Heart left ventricle (tissue), 16 donors: ENCODE data around the gene ITGB5. TPM values are rescaled to one million over a fixed set of nuclear protein-coding genes. Genes with fewer than 3 reads are reported as not detected.
A peak's percentile ranks its signal among the peaks of the same experiment; 100 is the strongest.

Source experiments
- ATAC-seq, 4 donors: fragments of 200-7000 bp; cut with Tn5 transposase; one replicate each; pipeline ENCODE4 v1.9.1; 2020 to 2022; ENCODE audit warnings: moderate library complexity in 4 of 4, mild to moderate bottlenecking in 3 of 4, moderate number of reproducible peaks in 1 of 4
- DNase-seq, 5 donors: peaks; one replicate each; pipeline ENCODE4 v3.0.0-alpha.2; 2020
- H3K27ac ChIP-seq, 12 donors: fragments of 200-600 bp; sonication (generic) in 4 of 12; one replicate each; pipeline versions ENCODE4 v1.5.0 to v1.8.0; 2016 to 2022; ENCODE audit warnings: mild to moderate bottlenecking in 2 of 12
- H3K27me3 ChIP-seq, 9 donors: fragments of 200-600 bp; sonication (generic) in 2 of 9; one replicate each; pipeline versions ENCODE4 v1.5.1 to v1.8.0; 2016 to 2022; ENCODE audit warnings: mild to moderate bottlenecking in 3 of 9
- H3K36me3 ChIP-seq, 9 donors: fragments of 200-600 bp; sonication (generic) in 2 of 9; one replicate each; pipeline versions ENCODE4 v1.5.0 to v1.8.0; 2018 to 2022; ENCODE audit warnings: mild to moderate bottlenecking in 2 of 9
- H3K4me1 ChIP-seq, 12 donors: fragments of 200-600 bp; sonication (generic) in 4 of 12; one replicate each; pipeline versions ENCODE4 v1.5.0 to v1.8.0; 2016 to 2022; ENCODE audit warnings: mild to moderate bottlenecking in 3 of 12
- H3K4me3 ChIP-seq, 12 donors: fragments of 200-600 bp; sonication (generic) in 4 of 12; one replicate each; pipeline versions ENCODE4 v1.5.0 to v1.8.0; 2017 to 2022; ENCODE audit warnings: mild to moderate bottlenecking in 9 of 12, moderate library complexity in 4 of 12
- H3K9me3 ChIP-seq, 12 donors: fragments of 200-600 bp; sonication (generic) in 4 of 12; one replicate each; pipeline versions ENCODE4 v1.5.0 to v1.8.0; 2016 to 2022; ENCODE audit warnings: mild to moderate bottlenecking in 1 of 12
- CTCF ChIP-seq, 12 donors: fragments of 200-600 bp; sonication (generic) in 4 of 12; IDR thresholded peaks; one replicate each; pipeline versions ENCODE4 v1.5.0 to v1.8.0; 2018 to 2022; ENCODE audit warnings: antibody characterized with exemption in 12 of 12, mild to moderate bottlenecking in 5 of 12
- POLR2A ChIP-seq, 2 donors: fragments of 450-650 bp; IDR thresholded peaks; one replicate each; pipeline ENCODE4 v1.6.1; 2017; ENCODE audit warnings: antibody characterized with exemption in 2 of 2, mild to moderate bottlenecking in 2 of 2, moderate library complexity in 2 of 2
- WGBS, 4 donors: extraction: QIAGEN DNeasy Blood & Tissue Kit in 2 of 4; methylation state at CpG; one replicate each; pipeline versions ENCODE4 v1.1.5 to v1.1.7; 2013 to 2018; 5-methylcytosine and 5-hydroxymethylcytosine counted together
- intact Hi-C, 10 donors: fragments of 100-400 bp; cut with DNase I; formaldehyde crosslinking; loops; one replicate each; pipeline versions ENCODE4 v1.11.1 to v1.14.2; 2022
- polyA plus RNA-seq, 2 donors: library from polyadenylated mRNA; stranded (reverse); fragments of 200-250 nt; gene quantifications; one replicate each; pipeline ENCODE4 v1.2.3, GENCODE V29; 2013
- total RNA-seq, 9 donors: library from RNA; depleted of rRNA in 2 of 9; stranded (reverse); fragments of >200 nt in 2 of 9; fragmentation: NEBNext Ultra II Directional in 3 of 9; extraction: Animal tissue kit (Norgen Biotek cat#: 25700) in 3 of 9; gene quantifications; one replicate each; pipeline versions ENCODE4 v1.1.0 to v1.2.4, GENCODE V29; 2016 to 2023
- donor health status: ischemic (EF 13 %, LVEDD 7.1; RV severe dilation, severe dysfunction).
- donor health status: healthy with polysubstance abuse.
- donor health status: DM: no; HTN: yes; CAD: no.
- donor health status: DM: no; HTN: no; CAD: no.
- donor health status: ischemic (EF 25% LVEDD 6.9; RV normal size, moderate dysfunction).
- donor health status: ischemic (EF 25% LVEDD 5.7; RV mildly dilated, moderate dysfunction).
- donor health status: healthy.
- donor health status: DM: yes; HTN: yes; CAD: no.
- donor health status: ischemic (EF 35%, LVEDD 5.7; RV mildly dilated, moderate dysfunction).
- donor health status: nonischemic (EF 11% LVEDD 7.7; RV severe dilation, severe dysfunction).
- donor health status: DM: yes; HTN: yes; CAD: no.
- donor health status: PGD.
- donor health status: ischemic (EF 29% LVEDD 5.4; RV normal size, mild dysfunction).
- donor health status: nonischemic (EF 23%, LVEDD 6.1; RV moderate dilation, normal function).

Gene ITGB5
- total and polyA plus RNA-seq, 11 donors, result 23.1 to 223 (median 118) TPM

DNA sequence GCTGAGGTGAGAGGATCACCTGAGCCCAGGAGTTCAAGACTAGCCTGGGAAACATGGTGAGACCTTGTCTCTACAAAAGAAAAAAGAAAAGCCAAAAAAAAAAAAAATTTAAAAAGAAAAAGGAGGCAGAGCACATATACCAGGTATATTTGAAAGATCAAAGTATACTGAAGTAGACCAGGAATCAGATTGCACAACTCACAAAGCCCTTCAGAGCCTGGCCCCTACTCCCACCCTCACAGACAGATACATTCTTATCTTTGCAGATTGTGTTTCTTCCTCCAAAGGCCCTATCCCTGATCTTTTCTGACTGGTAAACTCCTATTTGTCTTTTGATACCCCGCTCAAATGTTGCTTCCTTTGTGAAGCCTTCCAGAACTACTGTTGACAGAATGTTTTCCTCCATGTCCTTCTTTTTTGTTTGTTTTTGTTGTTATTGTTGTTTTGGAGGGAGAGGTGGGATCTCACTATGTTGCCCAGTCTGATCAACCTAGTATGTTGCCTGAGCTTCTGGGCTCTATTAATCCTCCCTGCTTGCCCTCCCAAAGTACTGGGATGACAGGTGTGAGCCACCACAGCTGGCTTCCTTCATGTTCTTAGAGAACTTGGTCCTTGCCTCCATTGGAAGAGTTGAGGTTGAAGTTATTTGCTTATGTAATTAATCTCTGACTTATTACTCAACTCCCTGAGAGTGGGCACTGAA is 9.8 kb upstream of the ITGB5 start:
- DNase-seq (no peak), ATAC-seq (no peak)
- TF ChIP-seq POLR2A (IDR thresholded peaks at IDR 0.05), result no peak
- TF ChIP-seq CTCF (IDR thresholded peaks at IDR 0.05), result no peak
- Histone ChIP-seq H3K27me3 (no peaks in the 10 kb centered on the region), H3K9me3 (no peaks in the 10 kb centered on the region), H3K4me1 (peaks cover 0 to 24% (median 10%) of the 10 kb centered on the region in 12 donors), H3K27ac (no peak overlapping the region), H3K4me3 (no peak overlapping the region), H3K36me3 (no peaks in the 10 kb centered on the region)
- 97 to 100% (median 97%) methylated on average over 1 of the region's 1 CpG for WGBS, 4 donors
- intact Hi-C loops, result loop anchor here in 1 of 10 donors (2.0 kb wide), 1 partner anchor 134 kb away; no protein-coding TSS in a partner anchor

DNA sequence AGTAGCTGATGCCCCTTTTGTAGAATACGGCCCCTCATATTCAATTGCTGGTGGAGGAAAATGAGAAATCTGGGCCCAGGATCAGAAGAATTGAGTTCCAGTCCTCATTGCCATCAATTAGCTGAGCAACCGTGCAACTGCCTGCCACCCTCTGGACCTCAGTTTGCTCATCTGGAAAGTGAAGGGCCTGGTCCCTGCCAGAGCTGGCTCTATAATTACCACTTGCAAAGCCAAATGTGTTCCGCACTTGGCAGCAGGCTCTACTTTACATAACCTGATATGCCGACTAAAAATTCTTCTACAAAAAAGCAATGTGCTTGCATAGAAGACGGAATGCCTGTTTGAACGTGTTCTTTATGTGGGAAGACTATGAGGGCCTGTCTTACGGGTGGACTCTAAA is 8.6 kb upstream of the ITGB5 start:
- no peaks in the 10 kb centered on the region for H3K27me3 ChIP-seq

DNA sequence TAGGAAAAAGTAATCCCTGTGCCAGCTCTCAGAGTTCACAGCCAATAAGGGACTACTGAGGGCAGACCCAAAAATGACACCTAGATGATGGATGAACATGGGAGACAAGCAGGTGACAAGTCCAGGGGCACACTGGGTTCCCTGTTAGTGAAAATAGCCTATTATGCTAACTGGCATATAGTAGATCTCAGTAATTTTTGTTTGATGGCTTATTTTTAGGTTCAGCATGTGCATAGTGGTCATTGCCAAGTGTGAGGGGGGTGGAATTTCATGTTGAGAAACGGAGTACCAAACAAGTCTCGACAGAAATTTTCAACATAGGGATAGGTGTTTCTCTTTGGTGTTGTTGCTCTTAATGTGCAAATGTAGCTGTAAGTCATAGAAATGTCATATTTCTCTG is 6.4 kb upstream of the ITGB5 start:
- no peaks in the 10 kb centered on the region for H3K9me3 ChIP-seq
- ATAC-seq, result peak in 1 of 4 donors; percentile 20
- no peaks in the 10 kb centered on the region for H3K27me3 ChIP-seq
- no peak overlapping the region for H3K4me3 ChIP-seq
- intact Hi-C loops, result no loop called here
- TF ChIP-seq POLR2A (IDR thresholded peaks at IDR 0.05) (no peak), CTCF (IDR thresholded peaks at IDR 0.05) (no peak)
- WGBS, 4 donors, result 45 to 55% (median 49%) methylated on average over 2 of the region's 2 CpGs
- H3K36me3 ChIP-seq, result no peaks in the 10 kb centered on the region
- H3K27ac ChIP-seq, result no peak overlapping the region
- DNase-seq, result no peak
- peaks cover 0 to 11% (median 0%) of the 10 kb centered on the region in 12 donors for H3K4me1 ChIP-seq

More for the DNA sequence above, 8.6 kb upstream of the ITGB5 start:
- H3K4me1 ChIP-seq, result peaks cover 0 to 20% (median 6%) of the 10 kb centered on the region in 12 donors
- ATAC-seq, result peak in 3 of 4 donors; percentile 55 to 60 (median 56)
- 59 to 69% (median 63%) methylated on average over 6 to 7 of the region's 7 CpGs for WGBS, 4 donors
- no peak overlapping the region for H3K4me3 ChIP-seq
- no peak for DNase-seq
- H3K9me3 ChIP-seq, result no peaks in the 10 kb centered on the region
- intact Hi-C loops, result loop anchor here in 1 of 10 donors (2.0 kb wide), 1 partner anchor 133 kb away; no protein-coding TSS in a partner anchor
- TF ChIP-seq POLR2A (IDR thresholded peaks at IDR 0.05) (no peak), CTCF (IDR thresholded peaks at IDR 0.05) (no peak)
- H3K27ac ChIP-seq, result no peak overlapping the region
- no peaks in the 10 kb centered on the region for H3K36me3 ChIP-seq

- no peaks in the 10 kb centered on the region for H3K9me3 ChIP-seq
- peaks cover 0 to 21% (median 5%) of the 10 kb centered on the region in 12 donors for H3K4me1 ChIP-seq
- DNase-seq (no peak), ATAC-seq (no peak)
- intact Hi-C loops, result no loop called here
- H3K4me3 ChIP-seq, result no peak overlapping the region
- 72 to 83% (median 82%) methylated on average over 5 of the region's 5 CpGs for WGBS, 4 donors
- TF ChIP-seq POLR2A (IDR thresholded peaks at IDR 0.05) (no peak), CTCF (IDR thresholded peaks at IDR 0.05) (no peak)
- no peaks in the 10 kb centered on the region for H3K36me3 ChIP-seq
- H3K27ac ChIP-seq, result no peak overlapping the region
- peaks cover 0 to 15% (median 0%) of the 10 kb centered on the region in 9 donors for H3K27me3 ChIP-seq
These were observed 3.5 kb upstream of the ITGB5 start for GRCh38 chr3:124890573-124891190.
